GM12891 (cell line): ENCODE data around the gene SH2D7.

Experiments used
- PAX5 ChIP-seq: IDR thresholded peaks from 2 replicates; pipeline ENCODE4 v1.6.1; 2011; ENCODE audit warnings: low read length, moderate library complexity, mild to moderate bottlenecking; ENCODE audit not compliant: insufficient read depth, severe bottlenecking
- POLR2A ChIP-seq: IDR thresholded peaks from 2 replicates; pipeline ENCODE4 v1.6.1; 2011; ENCODE audit warnings: low read depth, low read length, control low read depth
- POLR2AphosphoS5 ChIP-seq: IDR thresholded peaks from 2 replicates; pipeline ENCODE4 v1.6.1; 2011; ENCODE audit warnings: low read depth, low read length, control low read depth
- POU2F2 ChIP-seq: IDR thresholded peaks from 2 replicates; pipeline ENCODE4 v1.6.1; 2011; ENCODE audit warnings: low read depth, mild to moderate bottlenecking, control low read depth, low read length, moderate library complexity
- SPI1 ChIP-seq: IDR thresholded peaks from 2 replicates; pipeline ENCODE4 v1.6.1; 2011; ENCODE audit warnings: low read depth, low read length, control low read depth
- TAF1 ChIP-seq: IDR thresholded peaks from 2 replicates; pipeline ENCODE4 v1.6.1; 2011; ENCODE audit warnings: low read depth, low read length, control low read depth

- no peak for TF ChIP-seq SPI1
- TF ChIP-seq POLR2A, result no peak
- TF ChIP-seq TAF1, result no peak
- TF ChIP-seq POLR2AphosphoS5, result no peak
- no peak for TF ChIP-seq POU2F2
- TF ChIP-seq PAX5, result no peak
These were observed 16.1 kb downstream of the SH2D7 start for GRCh38 chr15:78108300-78109084.
